ENCODE data around the gene IFIT1B. TPM values are rescaled to one million over a fixed set of nuclear protein-coding genes. Genes with fewer than 3 reads are reported as not detected.
"Not testable (repeated sequence)": the region's sequence is repeated elsewhere in the genome, so short reads cannot be mapped to it uniquely, and the experiment has no call there.

Gene IFIT1B
- total RNA-seq, 1 donor from 2014 or later, result not detected

- intact Hi-C loops (cut with DNase I), result loop anchor here (5.0 kb wide), 2 partner anchors 42 to 67 kb away; partner anchors contain the start of genes IFIT2 and IFIT3
- no peak for DNase-seq (ENCODE audit: missing footprints)
- ATAC-seq, result no peak
These were observed 8.4 kb upstream of the IFIT1B start for GRCh38 chr10:89369156-89370105.

DNA sequence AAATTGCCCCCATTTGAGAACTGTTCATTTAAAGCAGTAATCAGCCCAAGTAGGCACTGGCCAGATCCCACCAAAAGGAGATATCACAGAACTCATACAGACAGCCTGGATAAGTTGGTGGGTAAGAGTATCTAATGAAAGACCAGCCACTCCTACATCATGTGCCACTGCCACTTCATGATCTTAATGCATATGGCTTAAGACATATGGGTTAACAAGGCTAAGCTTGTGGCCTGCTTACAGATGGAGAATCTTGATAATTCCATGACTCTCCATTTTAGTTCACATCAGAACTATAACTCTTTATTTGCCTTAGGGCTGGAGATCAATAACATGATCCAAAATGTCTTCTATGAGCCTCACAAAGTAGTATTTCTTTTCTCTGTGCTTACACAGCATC, 6.8 kb upstream of the IFIT1B start:
- DNase-seq (ENCODE audit: missing footprints) (no peak), ATAC-seq (no peak)
- intact Hi-C loops (cut with DNase I), result loop anchor here (5.0 kb wide), 1 partner anchor 44 kb away; the partner anchor contains the start of gene IFIT3

DNA sequence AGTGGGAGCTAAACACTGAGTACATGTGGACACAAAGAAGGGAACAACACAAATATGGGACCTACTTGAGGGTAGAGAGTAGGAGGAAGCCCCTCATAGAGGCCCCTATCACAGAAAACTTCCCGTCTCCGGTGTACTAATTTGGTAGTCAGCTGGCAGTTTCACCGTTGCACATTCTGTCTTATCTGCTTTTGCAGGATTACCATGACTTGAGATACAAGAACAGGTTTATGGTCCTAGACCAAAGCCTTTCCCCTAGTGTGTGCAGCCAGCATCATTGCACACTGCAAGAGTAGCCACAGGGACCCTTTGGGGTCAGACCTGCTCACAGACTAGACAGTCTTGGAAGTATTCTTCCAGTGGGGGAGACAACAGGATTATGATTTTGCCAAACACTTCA, 5.9 kb upstream of the IFIT1B start:
- no peak for DNase-seq (ENCODE audit: missing footprints)
- no peak for ATAC-seq
- intact Hi-C loops (cut with DNase I), result loop anchor here (5.0 kb wide), 1 partner anchor 45 kb away; the partner anchor contains the start of gene IFIT3

- peak; percentile 75 for DNase-seq (ENCODE audit: missing footprints)
- ATAC-seq, result peak; percentile 97
- intact Hi-C loops (cut with DNase I), result loop anchor here (5.0 kb wide), 1 partner anchor 47 kb away; the partner anchor contains the start of gene IFIT3
These were observed 3.7 kb upstream of the IFIT1B start for GRCh38 chr10:89373916-89374711.

DNA sequence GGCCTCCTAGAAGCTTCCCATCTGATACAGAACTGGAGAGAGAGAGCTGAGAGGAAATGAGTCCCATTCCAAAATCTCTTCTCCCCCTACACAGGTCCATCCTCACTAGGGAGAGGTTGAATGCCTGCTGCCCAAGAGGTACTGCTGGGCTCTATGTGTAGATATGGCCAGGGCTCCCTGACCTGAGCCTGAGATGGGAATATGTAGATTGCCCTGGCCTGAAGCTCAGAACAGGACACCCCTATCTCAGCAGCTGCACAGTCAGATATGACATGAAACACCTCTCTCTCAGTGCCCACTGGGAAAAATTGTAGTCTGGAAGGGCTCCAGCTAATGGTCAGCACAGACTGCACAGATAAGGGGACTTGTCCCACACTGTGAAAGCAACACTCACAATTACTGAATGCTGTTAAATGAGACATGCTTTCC, 3.1 kb upstream of the IFIT1B start:
- intact Hi-C loops (cut with DNase I), result loop anchor here (5.0 kb wide), 1 partner anchor 47 kb away; the partner anchor contains the start of gene IFIT3
- ATAC-seq, result peak; percentile 50

DNA sequence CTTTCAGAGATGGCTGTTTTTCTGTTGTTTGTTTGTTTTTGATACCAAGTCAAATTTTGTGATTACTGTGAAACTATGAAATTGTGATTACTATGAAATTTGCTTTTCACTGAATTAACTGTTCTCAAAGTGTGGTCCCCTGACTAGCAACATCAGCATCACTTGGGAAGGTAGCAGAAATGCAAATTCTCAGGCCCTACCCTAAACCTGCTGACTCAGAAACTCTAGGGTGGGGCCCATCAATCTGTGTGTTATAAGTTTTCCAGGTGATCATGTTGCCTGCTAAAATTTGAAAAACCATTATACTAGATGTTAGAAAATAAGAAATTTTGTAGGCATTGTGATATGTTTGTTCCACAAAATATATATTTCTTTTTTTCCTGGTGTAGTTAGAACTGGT, 1.2 kb downstream of the IFIT1B start:
- no peak for ATAC-seq

More for the DNA sequence above, 3.1 kb upstream of the IFIT1B start:
- no peak for DNase-seq (ENCODE audit: missing footprints)

DNA sequence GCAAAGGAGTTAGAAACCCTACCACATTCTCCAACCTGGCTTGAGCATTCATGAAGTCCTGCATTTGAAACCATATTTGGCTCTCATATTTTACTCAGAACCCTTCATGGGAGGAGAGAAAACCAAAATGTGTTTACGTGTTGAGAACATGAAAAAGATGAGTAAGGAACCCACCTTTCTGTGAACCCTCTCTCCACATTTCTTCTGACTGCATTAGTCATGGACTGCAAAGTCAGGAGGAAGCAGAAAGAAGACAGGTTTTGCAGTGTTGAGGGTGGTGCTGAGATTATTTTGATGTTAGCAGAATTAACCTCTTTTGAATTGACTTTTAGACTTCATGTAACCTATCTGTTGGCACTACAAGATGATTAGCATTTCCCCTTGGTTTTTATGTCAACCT, 4.9 kb downstream of the IFIT1B start:
- DNase-seq (ENCODE audit: missing footprints) (no peak), ATAC-seq (no peak)
- intact Hi-C loops (cut with DNase I), result no loop called here

More for the DNA sequence above, 1.2 kb downstream of the IFIT1B start:
- no peak for DNase-seq (ENCODE audit: missing footprints)
- intact Hi-C loops (cut with DNase I), result no loop called here

DNA sequence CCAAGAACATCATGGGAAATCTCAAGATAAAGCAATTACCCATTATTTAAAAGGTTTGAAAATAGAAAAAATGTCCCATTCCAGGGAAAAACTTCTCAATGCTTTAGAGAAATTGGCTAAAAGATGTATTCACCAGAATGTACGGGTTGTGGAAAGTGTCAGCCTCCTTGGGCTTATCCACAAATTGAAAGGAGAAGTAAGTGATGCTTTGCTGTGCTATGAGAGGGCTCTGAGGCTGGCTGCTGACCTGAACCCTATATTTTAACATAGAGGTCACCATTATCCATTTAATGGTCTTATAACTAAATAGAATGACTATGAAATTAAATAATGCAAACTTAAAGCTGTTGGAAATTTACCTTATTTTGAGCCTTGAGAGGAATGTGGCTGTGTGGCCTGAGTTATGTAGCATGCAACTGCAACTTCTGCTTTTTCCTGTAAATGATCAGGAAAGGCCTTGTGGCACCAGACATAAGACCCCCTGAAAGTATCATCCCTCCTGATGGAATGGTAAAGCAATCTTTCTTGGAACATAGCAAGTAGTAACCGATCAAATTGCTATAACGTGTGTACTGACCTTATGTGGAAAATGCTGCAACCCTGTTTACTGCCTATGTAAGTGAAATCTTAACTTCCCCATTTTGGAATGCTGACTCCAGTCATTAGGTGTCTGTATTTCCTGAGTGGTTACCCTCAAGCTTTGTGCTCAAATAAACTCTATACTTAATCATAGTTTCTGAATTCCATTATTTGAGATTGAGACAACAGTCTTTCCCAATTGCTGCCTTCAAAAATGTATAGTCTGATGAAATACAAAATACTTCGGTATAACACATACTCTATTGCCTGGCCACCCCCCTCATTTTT, 6.9 kb downstream of the IFIT1B start:
- peak; percentile 67 for ATAC-seq
- intact Hi-C loops (cut with DNase I), result no loop called here
- DNase-seq (ENCODE audit: missing footprints), result no peak

DNA sequence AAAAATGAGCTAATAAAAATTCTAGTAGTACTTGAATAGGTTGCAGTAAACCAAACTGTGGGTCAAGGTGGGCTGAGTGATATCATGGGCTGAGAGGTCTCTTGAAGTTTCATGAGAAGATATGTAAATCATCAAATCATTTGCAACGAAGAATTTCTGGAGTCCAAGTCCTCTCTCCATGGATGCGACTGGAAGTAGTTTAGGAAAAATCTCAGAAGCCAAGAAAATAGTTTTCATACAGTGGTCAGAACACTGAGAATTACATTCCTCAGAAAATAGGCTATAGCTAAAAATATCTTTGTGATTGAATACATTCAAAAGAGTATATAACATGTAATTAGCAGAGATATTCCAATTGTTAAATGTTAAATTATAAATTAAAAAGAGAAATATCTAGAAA, 10.9 kb downstream of the IFIT1B start:
- no peak for ATAC-seq
- no peak for DNase-seq (ENCODE audit: missing footprints)
- intact Hi-C loops (cut with DNase I), result no loop called here

GRCh38 chr10:89389254-89389653, 11.4 kb downstream of the IFIT1B start:
- ATAC-seq (no peak), DNase-seq (ENCODE audit: missing footprints) (no peak)
- intact Hi-C loops (cut with DNase I), result no loop called here

DNA sequence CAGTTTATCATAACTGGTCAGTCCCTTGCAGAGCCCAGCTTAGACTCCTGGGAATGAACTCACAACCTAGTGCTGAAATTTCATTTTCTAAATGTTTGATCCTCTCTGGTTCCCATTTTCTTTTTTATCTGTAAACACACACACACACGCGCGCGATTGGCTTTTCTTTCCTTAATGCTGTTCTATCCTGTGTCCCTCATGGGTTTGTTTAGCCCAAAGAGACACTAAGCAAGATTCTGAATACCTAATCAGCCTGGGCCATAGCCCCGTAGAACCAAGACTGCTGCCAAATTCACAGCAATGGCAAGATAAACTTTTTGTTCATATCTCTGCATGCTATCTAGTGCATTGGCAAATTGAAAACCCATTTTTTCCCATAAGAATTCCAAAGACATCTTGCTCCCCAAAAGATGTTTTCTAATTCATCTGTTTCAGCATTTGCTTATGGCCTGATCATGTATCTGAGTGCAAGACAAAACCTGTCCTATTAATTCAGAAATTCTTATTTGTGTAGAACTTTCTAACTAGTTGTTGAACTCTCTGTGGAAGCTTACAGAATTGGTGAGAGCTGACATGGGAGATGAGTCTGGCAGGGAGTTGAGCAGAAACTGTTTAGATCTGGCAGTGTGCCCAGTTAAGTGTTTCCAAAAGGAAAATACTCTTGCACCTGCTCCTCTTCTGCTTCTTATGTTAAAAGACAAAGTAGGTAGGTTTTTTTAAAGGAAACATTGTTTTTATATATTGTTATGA, 12.8 kb downstream of the IFIT1B start:
- intact Hi-C loops (cut with DNase I), result no loop called here
- ATAC-seq, result no peak
- no peak for DNase-seq (ENCODE audit: missing footprints)

GRCh38 chr10:89391226-89391576, 13.3 kb downstream of the IFIT1B start:
- intact Hi-C loops (cut with DNase I); DNase-seq (ENCODE audit: missing footprints); ATAC-seq: not testable (repeated sequence)

DNA sequence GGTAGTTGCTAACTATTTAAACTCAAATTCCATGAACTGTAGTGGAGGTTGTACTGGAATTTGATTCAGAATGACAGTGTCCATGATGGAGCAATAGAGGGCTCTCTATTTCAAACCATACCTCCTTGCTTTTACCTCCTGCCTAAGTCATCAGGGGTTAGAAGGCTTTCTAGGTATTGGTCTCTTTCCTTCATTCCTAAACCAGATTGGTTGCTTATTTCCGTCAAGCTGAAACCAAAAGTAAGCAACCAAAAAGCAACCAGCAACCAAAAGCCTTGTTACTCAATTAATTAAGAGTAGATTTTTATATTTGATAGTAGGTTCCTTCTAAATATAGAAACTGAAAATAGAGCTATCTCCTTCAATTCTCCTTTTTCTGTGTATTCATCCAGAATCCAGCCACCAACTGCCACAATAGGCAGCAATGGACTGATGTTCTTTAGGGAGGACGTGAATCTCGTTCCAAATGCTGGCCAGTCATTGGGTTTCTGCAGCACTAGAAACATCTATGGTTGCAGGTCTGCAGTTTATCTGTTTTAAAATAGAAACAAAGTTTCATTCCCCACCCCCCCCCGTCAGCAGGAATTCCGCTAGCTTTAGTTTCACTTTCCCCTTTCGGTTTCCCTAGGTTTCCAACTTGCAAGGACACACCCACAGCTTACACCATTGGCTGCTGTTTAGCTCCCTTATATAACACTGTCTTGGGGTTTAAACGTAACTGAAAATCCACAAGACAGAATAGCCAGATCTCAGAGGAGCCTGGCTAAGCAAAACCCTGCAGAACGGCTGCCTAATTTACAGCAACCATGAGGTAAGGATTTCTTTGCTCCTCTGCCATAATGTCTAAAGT, 14.3 kb downstream of the IFIT1B start, which contains the start of gene IFIT1:
Gene IFIT1, plus strand, starts transcription at position 717 of the 850 bp plus-strand sequence. Its CDS starts 90 bp downstream, at position 807.
- intact Hi-C loops (cut with DNase I), result loop anchor here (1.0 kb wide), 1 partner anchor 22 kb away; the partner anchor contains the start of gene IFIT5
- peak; percentile 94 for ATAC-seq
- no peak for DNase-seq (ENCODE audit: missing footprints)

GRCh38 chr10:89392974-89393373, 15.1 kb downstream of the IFIT1B start:
- peak; percentile 70 for ATAC-seq
- intact Hi-C loops (cut with DNase I), result loop anchor here (1.0 kb wide), 1 partner anchor 21 kb away; the partner anchor contains the start of gene IFIT5
- no peak for DNase-seq (ENCODE audit: missing footprints)

GRCh38 chr10:89393898-89394297, 16.0 kb downstream of the IFIT1B start:
- intact Hi-C loops (cut with DNase I), result no loop called here
- ATAC-seq, result no peak
- DNase-seq (ENCODE audit: missing footprints), result no peak

- intact Hi-C loops (cut with DNase I), result no loop called here
- no peak for DNase-seq (ENCODE audit: missing footprints)
- ATAC-seq, result no peak
These were observed 17.3 kb downstream of the IFIT1B start for GRCh38 chr10:89395141-89395540.

Data from Right ventricle myocardium inferior (tissue), 1 donor.